ENCODE results near the gene OR52E4.

GRCh38 chr11:5857590-5857989 is 22.8 kb upstream of the OR52E4 start, which contains the start of gene OR52E8:
- no peak for TF ChIP-seq CTCF (IDR thresholded peaks at IDR 0.05; ENCODE audit: low read length)
- no peak for TF ChIP-seq EZH2 (optimal IDR thresholded peaks at IDR 0.05; ENCODE audit: low read depth, low read length)
